ENCODE data around the gene EPB41L5. TPM values are rescaled to one million over a fixed set of nuclear protein-coding genes. Genes with fewer than 3 reads are reported as not detected.
"Not testable (repeated sequence)": the region's sequence is repeated elsewhere in the genome, so short reads cannot be mapped to it uniquely, and the experiment has no call there.

Gene EPB41L5
- total RNA-seq, 1 donor, result 25.0 TPM

GRCh38 chr2:120064664-120065063 is 51.8 kb downstream of the EPB41L5 start:
- peak; percentile 71 for DNase-seq (ENCODE audit: low read depth)
- TF ChIP-seq, protein P1, sequence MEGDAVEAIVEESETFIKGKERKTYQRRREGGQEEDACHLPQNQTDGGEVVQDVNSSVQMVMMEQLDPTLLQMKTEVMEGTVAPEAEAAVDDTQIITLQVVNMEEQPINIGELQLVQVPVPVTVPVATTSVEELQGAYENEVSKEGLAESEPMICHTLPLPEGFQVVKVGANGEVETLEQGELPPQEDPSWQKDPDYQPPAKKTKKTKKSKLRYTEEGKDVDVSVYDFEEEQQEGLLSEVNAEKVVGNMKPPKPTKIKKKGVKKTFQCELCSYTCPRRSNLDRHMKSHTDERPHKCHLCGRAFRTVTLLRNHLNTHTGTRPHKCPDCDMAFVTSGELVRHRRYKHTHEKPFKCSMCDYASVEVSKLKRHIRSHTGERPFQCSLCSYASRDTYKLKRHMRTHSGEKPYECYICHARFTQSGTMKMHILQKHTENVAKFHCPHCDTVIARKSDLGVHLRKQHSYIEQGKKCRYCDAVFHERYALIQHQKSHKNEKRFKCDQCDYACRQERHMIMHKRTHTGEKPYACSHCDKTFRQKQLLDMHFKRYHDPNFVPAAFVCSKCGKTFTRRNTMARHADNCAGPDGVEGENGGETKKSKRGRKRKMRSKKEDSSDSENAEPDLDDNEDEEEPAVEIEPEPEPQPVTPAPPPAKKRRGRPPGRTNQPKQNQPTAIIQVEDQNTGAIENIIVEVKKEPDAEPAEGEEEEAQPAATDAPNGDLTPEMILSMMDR (IDR thresholded peaks at IDR 0.05; ENCODE audit: insufficient read depth, low read depth, low read length), result no peak
- no peak overlapping the region for H3K4me3 ChIP-seq (ENCODE audit: low read depth, low read length)

DNA sequence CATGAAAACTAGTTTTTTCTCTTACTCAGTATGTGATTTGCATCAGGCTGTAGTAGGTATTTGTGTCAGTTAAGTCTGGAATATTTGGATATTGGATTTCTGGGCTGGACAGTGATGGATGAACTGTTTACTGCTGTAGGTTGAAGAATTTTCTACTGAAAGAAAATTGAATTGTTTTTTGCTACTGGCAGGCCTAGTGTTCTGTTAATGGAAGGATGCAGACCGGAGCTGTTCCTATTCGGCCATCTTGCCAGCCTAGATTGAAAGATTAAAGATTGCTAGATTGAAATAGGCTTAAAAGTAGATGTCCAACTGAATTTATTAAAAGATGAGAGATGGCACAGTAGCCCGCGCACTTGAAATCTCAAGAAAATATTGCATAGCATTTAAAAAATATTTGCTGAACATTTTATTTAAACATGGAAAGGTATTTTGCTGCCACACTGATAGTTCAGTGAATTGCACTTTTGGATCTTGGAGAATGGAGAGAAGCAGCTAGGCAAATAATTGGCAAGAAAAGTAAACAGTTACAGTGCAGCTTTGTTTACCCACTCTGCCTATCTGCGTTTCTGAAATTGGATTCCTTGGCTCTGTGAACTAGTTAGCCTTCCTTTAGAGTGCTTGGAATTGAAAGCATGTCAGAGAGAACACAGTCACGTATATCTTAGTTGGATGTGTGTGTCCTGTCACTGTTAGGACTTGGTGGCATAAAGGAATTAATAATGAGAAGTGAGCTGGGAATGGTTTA is 54.1 kb downstream of the EPB41L5 start:
- H3K4me3 ChIP-seq (ENCODE audit: low read depth, low read length), result no peak overlapping the region
- peak; percentile 25 for DNase-seq (ENCODE audit: low read depth)
- TF ChIP-seq, protein P1 (IDR thresholded peaks at IDR 0.05; ENCODE audit: insufficient read depth, low read depth, low read length), result no peak

GRCh38 chr2:120068040-120068658 is 55.3 kb downstream of the EPB41L5 start:
- not testable (repeated sequence) for H3K4me3 ChIP-seq (ENCODE audit: low read depth, low read length); DNase-seq (ENCODE audit: low read depth)

DNA sequence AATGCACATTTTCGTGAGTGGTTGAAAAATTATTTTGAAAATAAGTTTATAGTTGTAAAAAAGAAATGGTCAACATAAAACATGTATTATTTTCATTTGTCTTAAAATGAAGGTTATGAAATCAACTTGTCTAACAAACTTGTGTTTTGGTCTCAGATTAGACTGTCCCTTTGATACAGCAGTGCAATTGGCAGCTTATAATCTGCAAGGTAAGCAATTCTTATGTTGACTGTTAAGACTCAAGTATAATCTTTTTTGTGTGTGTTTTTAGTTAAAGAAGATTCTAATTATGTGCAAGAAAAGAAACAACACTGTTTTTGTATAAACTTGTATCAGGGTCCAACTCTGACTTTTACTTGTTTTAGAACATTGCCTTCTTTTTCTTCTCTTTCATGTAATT is 62.7 kb downstream of the EPB41L5 start:
- H3K4me3 ChIP-seq (ENCODE audit: low read depth, low read length), result no peak overlapping the region
- no peak for DNase-seq (ENCODE audit: low read depth)
- TF ChIP-seq, protein P1 (IDR thresholded peaks at IDR 0.05; ENCODE audit: insufficient read depth, low read depth, low read length), result no peak

DNA sequence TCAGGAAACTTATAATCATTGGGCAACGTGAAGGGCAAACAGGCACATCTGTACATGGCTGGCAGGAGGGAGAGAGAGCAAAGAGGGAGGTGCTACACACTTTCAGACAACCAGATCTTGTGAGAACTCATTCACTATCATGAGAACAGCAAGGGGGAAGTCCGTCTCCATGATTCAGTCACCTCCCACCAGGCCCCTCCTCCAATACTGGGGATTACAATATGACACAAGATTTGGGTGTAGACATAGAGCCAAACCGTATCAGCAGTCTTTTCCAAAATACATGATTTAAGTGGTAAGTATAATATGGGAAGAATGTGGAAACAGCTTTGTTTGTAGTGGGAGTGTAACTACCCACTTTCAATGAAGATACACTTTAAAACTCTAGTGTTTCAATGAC is 65.0 kb downstream of the EPB41L5 start:
- TF ChIP-seq, protein P1 (IDR thresholded peaks at IDR 0.05; ENCODE audit: insufficient read depth, low read depth, low read length), result no peak
- DNase-seq (ENCODE audit: low read depth), result peak; percentile 7
- H3K4me3 ChIP-seq (ENCODE audit: low read depth, low read length), result no peak overlapping the region

GRCh38 chr2:120079647-120080046 is 66.8 kb downstream of the EPB41L5 start:
- H3K4me3 ChIP-seq (ENCODE audit: low read depth, low read length), result no peak overlapping the region
- no peak for DNase-seq (ENCODE audit: low read depth)
- TF ChIP-seq, protein P1 (IDR thresholded peaks at IDR 0.05; ENCODE audit: insufficient read depth, low read depth, low read length), result no peak

DNA sequence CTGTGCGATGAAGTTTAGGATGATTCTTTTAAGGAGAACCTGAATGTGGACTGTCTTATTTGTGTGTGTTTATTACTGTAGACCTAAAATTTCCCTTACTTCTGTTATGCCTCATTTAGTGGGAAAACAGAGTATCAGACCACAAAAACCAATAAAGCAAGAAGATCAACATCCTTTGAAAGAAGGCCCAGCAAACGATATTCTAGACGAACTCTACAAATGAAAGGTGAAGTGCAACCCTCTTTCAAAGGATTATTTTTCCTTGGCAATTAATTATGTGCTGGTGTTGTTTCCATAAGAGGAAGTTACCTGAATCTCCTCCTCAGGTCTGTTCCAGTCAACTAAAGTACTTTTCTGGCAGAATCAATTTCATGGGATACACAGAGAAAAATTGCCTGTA is 78.6 kb downstream of the EPB41L5 start:
- H3K4me3 ChIP-seq (ENCODE audit: low read depth, low read length), result no peak overlapping the region
- no peak for DNase-seq (ENCODE audit: low read depth)
- TF ChIP-seq, protein P1 (IDR thresholded peaks at IDR 0.05; ENCODE audit: insufficient read depth, low read depth, low read length), result no peak

Data from fibroblast of villous mesenchyme (primary cell).